Measurements from ENCODE around the gene FAM186B. TPM values are rescaled to one million over a fixed set of nuclear protein-coding genes. Genes with fewer than 3 reads are reported as not detected.

The FAM186B gene
- total RNA-seq, 1 experiment from 2014 or later = 0.19 TPM

GRCh38 chr12:49565406-49566265 is 39.8 kb downstream of the FAM186B start:
- H3K36me3 ChIP-seq (ENCODE audit: insufficient read depth, low read length, poor library complexity, severe bottlenecking) = peaks cover 52% of the 10 kb centered on the region
- DNase-seq (ENCODE audit: low spot score) = no peak
- ChIA-PET POLR2A (ENCODE audit: low non-redundant PET) (interaction anchor here (0.6 kb wide), 1 partner anchor 66 kb away, joined by 3 read pairs; no protein-coding TSS in a partner anchor), CTCF (no interaction called here)
- peaks cover 8% of the 10 kb centered on the region for H3K4me1 ChIP-seq (ENCODE audit: insufficient read depth, low read length, poor library complexity, severe bottlenecking)
- no peaks in the 10 kb centered on the region for H3K27me3 ChIP-seq (replicated peaks; ENCODE audit: insufficient read depth, low read depth, low read length, poor library complexity)
- BruUV-seq (replicated peaks) = no TSS peak
- H3K4me3 ChIP-seq (ENCODE audit: low read depth, low read length, poor library complexity, severe bottlenecking) = no peak overlapping the region
- H3K9me3 ChIP-seq (ENCODE audit: low read depth, low read length, poor library complexity, severe bottlenecking) = no peaks in the 10 kb centered on the region
- H3K27ac ChIP-seq (ENCODE audit: low read depth, low read length, poor library complexity, severe bottlenecking) = no peak overlapping the region
- intact Hi-C loops (cut with micrococcal nuclease; ENCODE audit: unreplicated experiment) = no loop called here
- TF ChIP-seq CTCF (conservative IDR thresholded peaks at IDR 0.05; ENCODE audit: low read depth, low read length) (no peak), EZH2 (IDR thresholded peaks at IDR 0.05; ENCODE audit: borderline replicate concordance, low read depth, low read length, poor library complexity, severe bottlenecking) (no peak)

- CTCF ChIA-PET = no interaction called here
- intact Hi-C loops (cut with micrococcal nuclease; ENCODE audit: unreplicated experiment) = no loop called here
- H3K36me3 ChIP-seq (ENCODE audit: insufficient read depth, low read length, poor library complexity, severe bottlenecking) = peaks cover 60% of the 10 kb centered on the region
- H3K27ac ChIP-seq (ENCODE audit: low read depth, low read length, poor library complexity, severe bottlenecking) = no peak overlapping the region
- H3K4me3 ChIP-seq (ENCODE audit: low read depth, low read length, poor library complexity, severe bottlenecking) = no peak overlapping the region
- DNase-seq (ENCODE audit: low spot score) = no peak
- no TSS peak for BruUV-seq (replicated peaks)
- H3K27me3 ChIP-seq (replicated peaks; ENCODE audit: insufficient read depth, low read depth, low read length, poor library complexity) = no peaks in the 10 kb centered on the region
- no peaks in the 10 kb centered on the region for H3K9me3 ChIP-seq (ENCODE audit: low read depth, low read length, poor library complexity, severe bottlenecking)
- POLR2A ChIA-PET (ENCODE audit: low non-redundant PET) = interaction anchor here (0.6 kb wide), 1 partner anchor 65 kb away, joined by 3 read pairs; no protein-coding TSS in a partner anchor
- TF ChIP-seq CTCF (conservative IDR thresholded peaks at IDR 0.05; ENCODE audit: low read depth, low read length) = no peak
- TF ChIP-seq EZH2 (IDR thresholded peaks at IDR 0.05; ENCODE audit: borderline replicate concordance, low read depth, low read length, poor library complexity, severe bottlenecking) = no peak
- peaks cover 8% of the 10 kb centered on the region for H3K4me1 ChIP-seq (ENCODE audit: insufficient read depth, low read length, poor library complexity, severe bottlenecking)
These were observed 40.6 kb downstream of the FAM186B start for GRCh38 chr12:49564686-49565405.

- Histone ChIP-seq H3K36me3 (ENCODE audit: insufficient read depth, low read length, poor library complexity, severe bottlenecking) (peaks cover 67% of the 10 kb centered on the region), H3K27ac (ENCODE audit: low read depth, low read length, poor library complexity, severe bottlenecking) (no peak overlapping the region), H3K9me3 (ENCODE audit: low read depth, low read length, poor library complexity, severe bottlenecking) (no peaks in the 10 kb centered on the region), H3K27me3 (replicated peaks; ENCODE audit: insufficient read depth, low read depth, low read length, poor library complexity) (no peaks in the 10 kb centered on the region), H3K4me1 (ENCODE audit: insufficient read depth, low read length, poor library complexity, severe bottlenecking) (peaks cover 8% of the 10 kb centered on the region), H3K4me3 (ENCODE audit: low read depth, low read length, poor library complexity, severe bottlenecking) (no peak overlapping the region)
- BruUV-seq (replicated peaks) = no TSS peak
- no peak for TF ChIP-seq EZH2 (IDR thresholded peaks at IDR 0.05; ENCODE audit: borderline replicate concordance, low read depth, low read length, poor library complexity, severe bottlenecking)
- TF ChIP-seq CTCF (conservative IDR thresholded peaks at IDR 0.05; ENCODE audit: low read depth, low read length) = no peak
- intact Hi-C loops (cut with micrococcal nuclease; ENCODE audit: unreplicated experiment) = no loop called here
- POLR2A ChIA-PET (ENCODE audit: low non-redundant PET) = no interaction called here
- CTCF ChIA-PET = no interaction called here
- DNase-seq (ENCODE audit: low spot score) = no peak
These were observed 41.3 kb downstream of the FAM186B start for GRCh38 chr12:49563951-49564685.
